Measurements from ENCODE around the gene ANKMY1. TPM values are rescaled to one million over a fixed set of nuclear protein-coding genes. Genes with fewer than 3 reads are reported as not detected.

ANKMY1 gene
- total RNA-seq, 1 experiment from 2014 or later = 85.7 TPM

DNA sequence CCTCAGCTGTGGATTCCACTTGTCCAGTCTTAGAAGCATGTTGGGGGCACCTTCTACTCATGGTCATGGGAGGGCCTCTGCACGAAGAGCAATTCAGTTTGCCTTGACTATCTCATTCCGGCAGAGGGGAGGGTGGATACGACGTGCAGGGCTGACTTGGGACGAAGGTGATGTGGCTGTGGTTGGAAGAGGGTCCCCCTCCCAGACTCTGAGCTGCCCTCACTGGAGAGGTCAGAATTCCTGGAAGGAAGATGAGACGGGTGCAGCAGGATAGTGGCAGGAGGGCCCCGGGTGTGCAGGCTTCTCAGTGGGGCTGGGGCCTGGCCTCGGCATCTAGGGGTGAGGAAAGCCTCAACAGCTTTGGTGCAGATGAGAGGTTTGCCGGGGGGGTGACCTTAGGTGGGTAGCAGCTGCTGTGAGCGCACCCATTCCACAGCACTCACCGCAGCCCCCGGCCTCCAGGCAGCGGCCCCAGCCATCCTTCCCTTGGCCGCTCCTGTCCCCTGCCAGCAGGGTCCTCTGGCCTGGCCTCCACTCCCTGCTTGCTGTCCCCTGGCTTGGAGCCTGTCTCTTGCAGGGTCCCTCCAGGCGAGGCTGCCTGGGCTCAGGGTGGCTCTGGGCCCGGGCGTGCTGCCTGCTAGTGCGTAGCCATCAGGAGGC, 13.7 kb upstream of the ANKMY1 start:
- Histone ChIP-seq H3K4me3 (no peak overlapping the region), H3K9me2 (ENCODE audit: insufficient read depth) (no peaks in the 10 kb centered on the region), H3F3A (ENCODE audit: insufficient read depth, low read depth) (no peaks in the 10 kb centered on the region; the same call in none of the 2 replicates), H3K4me2 (no peak overlapping the region), H3K27me3 (ENCODE audit: insufficient read depth, low read depth) (no peaks in the 10 kb centered on the region), H3K36me3 (ENCODE audit: low read depth) (peaks cover 4% of the 10 kb centered on the region), H2AFZ (no peak overlapping the region), H3K9me3 (ENCODE audit: insufficient read depth, low read depth) (no peaks in the 10 kb centered on the region), H4K20me1 (ENCODE audit: insufficient read depth) (peaks cover 64% of the 10 kb centered on the region), H3K27ac (no peak overlapping the region), H3K79me2 (ENCODE audit: low read depth) (peaks cover 45% of the 10 kb centered on the region), H3K4me1 (replicated peaks; ENCODE audit: insufficient read depth) (peaks cover 27% of the 10 kb centered on the region)
- ChIA-PET CTCF (no interaction called here), POLR2A (ENCODE audit: unreplicated experiment) (no interaction called here)
- intact Hi-C loops (cut with micrococcal nuclease; ENCODE audit: unreplicated experiment) = no loop called here
- DNase-seq = no peak
- BruUV-seq (replicated peaks) = no TSS peak
- no peak for TF ChIP-seq EZH2 (IDR thresholded peaks at IDR 0.05; ENCODE audit: low read depth)
- TF ChIP-seq, protein P1, sequence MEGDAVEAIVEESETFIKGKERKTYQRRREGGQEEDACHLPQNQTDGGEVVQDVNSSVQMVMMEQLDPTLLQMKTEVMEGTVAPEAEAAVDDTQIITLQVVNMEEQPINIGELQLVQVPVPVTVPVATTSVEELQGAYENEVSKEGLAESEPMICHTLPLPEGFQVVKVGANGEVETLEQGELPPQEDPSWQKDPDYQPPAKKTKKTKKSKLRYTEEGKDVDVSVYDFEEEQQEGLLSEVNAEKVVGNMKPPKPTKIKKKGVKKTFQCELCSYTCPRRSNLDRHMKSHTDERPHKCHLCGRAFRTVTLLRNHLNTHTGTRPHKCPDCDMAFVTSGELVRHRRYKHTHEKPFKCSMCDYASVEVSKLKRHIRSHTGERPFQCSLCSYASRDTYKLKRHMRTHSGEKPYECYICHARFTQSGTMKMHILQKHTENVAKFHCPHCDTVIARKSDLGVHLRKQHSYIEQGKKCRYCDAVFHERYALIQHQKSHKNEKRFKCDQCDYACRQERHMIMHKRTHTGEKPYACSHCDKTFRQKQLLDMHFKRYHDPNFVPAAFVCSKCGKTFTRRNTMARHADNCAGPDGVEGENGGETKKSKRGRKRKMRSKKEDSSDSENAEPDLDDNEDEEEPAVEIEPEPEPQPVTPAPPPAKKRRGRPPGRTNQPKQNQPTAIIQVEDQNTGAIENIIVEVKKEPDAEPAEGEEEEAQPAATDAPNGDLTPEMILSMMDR (conservative IDR thresholded peaks at IDR 0.05) = no peak

DNA sequence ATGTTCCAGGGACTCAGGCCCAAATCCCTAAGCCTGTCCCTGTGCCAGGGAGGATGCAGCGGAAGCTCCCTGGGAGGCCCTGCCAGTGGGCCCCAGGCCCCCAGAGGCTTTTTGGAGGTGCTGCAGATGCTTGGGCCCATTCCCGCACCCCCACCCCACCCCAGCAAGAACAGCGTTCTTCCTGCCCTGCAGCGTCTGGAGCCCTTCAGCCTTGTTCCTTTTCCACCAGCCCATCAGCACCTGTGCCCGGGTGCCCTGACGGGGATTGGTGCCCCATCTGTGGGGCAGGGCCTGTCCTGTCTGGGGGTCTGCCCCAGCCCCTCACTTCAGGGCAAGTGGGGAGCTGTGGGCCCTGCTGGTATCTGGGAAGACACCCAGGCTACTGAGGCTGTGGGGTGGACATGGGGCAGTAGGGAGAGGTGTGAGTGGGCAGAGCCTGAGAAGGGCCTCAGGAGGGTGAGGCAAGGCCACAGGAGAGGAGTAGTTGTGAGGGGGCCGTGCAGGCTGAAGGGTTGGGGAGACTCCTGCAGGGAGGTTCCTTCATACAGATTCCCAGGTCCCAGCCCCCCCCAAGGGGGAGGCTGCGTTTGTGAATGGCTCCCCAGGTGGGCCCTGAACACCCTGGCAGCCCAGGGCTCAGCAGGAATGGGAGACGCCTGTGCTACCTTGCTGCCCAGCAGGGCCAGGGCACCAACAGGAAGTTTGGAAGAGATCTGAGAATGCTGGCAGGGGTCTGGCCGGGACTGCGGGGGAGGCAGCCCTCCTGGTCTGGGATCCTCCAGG, 12.9 kb upstream of the ANKMY1 start:
- Histone ChIP-seq H3K27ac (no peak overlapping the region), H3K4me2 (peak overlapping the region; percentile 99), H3K9me3 (ENCODE audit: insufficient read depth, low read depth) (no peaks in the 10 kb centered on the region), H3K4me3 (no peak overlapping the region), H3K79me2 (ENCODE audit: low read depth) (peaks cover 37% of the 10 kb centered on the region), H3F3A (ENCODE audit: insufficient read depth, low read depth) (peaks cover 5% of the 10 kb centered on the region), H3K9me2 (ENCODE audit: insufficient read depth) (no peaks in the 10 kb centered on the region), H4K20me1 (ENCODE audit: insufficient read depth) (peaks cover 57% of the 10 kb centered on the region), H2AFZ (no peak overlapping the region), H3K4me1 (replicated peaks; ENCODE audit: insufficient read depth) (peaks cover 31% of the 10 kb centered on the region), H3K36me3 (ENCODE audit: low read depth) (no peaks in the 10 kb centered on the region), H3K27me3 (ENCODE audit: insufficient read depth, low read depth) (no peaks in the 10 kb centered on the region)
- TF ChIP-seq EZH2 (IDR thresholded peaks at IDR 0.05; ENCODE audit: low read depth) = no peak
- TF ChIP-seq, protein P1 (conservative IDR thresholded peaks at IDR 0.05) = no peak
- POLR2A ChIA-PET (ENCODE audit: unreplicated experiment) = no interaction called here
- BruUV-seq (replicated peaks) = no TSS peak
- DNase-seq = no peak
- intact Hi-C loops (cut with micrococcal nuclease; ENCODE audit: unreplicated experiment) = no loop called here
- CTCF ChIA-PET = no interaction called here

DNA sequence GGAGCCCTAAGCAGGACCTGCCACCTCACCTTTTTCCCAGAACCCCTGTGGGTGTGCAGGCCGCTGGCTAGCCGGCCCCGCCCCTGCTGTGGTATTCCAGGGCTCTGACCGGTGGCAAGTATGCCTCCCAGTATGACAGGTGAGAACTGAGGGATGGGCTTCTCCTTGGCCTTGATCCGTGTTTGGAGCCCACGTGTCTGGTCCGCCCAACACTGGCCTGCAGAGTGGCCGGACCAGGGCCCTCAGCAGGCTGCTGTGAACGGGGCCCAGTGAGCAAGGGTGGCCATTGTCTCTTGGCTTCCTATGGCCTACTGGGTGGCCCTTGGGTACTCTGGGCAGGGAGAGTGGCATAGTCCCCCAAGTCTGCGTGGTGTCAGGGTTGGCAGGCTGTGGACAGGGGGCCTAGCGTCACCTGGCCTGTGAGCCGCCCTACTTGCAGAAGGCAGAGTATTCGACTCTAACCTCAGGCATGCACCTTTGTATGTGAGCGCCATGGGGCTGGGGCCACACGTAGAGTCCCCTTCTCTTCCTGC, 12.3 kb upstream of the ANKMY1 start:
- H3K9me2 ChIP-seq (ENCODE audit: insufficient read depth) = no peaks in the 10 kb centered on the region
- peak overlapping the region; percentile 81; the same call in 1 of the 2 replicates for H3K4me3 ChIP-seq
- H2AFZ ChIP-seq = no peak overlapping the region
- H3K36me3 ChIP-seq (ENCODE audit: low read depth) = no peaks in the 10 kb centered on the region
- intact Hi-C loops (cut with micrococcal nuclease; ENCODE audit: unreplicated experiment) = loop anchor here (5.0 to 10.0 kb wide), 7 partner anchors 58 to 505 kb away; partner anchors contain the start of gene GPC1
- TF ChIP-seq EZH2 (IDR thresholded peaks at IDR 0.05; ENCODE audit: low read depth) = no peak
- TF ChIP-seq, protein P1 (conservative IDR thresholded peaks at IDR 0.05) = no peak
- peaks cover 10% of the 10 kb centered on the region for H3F3A ChIP-seq (ENCODE audit: insufficient read depth, low read depth)
- POLR2A ChIA-PET (ENCODE audit: unreplicated experiment) = no interaction called here
- peak overlapping the region; percentile 99 for H3K4me2 ChIP-seq
- peaks cover 38% of the 10 kb centered on the region for H3K79me2 ChIP-seq (ENCODE audit: low read depth)
- BruUV-seq (replicated peaks) = no TSS peak
- H3K27ac ChIP-seq = no peak overlapping the region
- no peaks in the 10 kb centered on the region for H3K27me3 ChIP-seq (ENCODE audit: insufficient read depth, low read depth)
- DNase-seq = peak in 1 of 2 experiments; percentile 74
- H3K9me3 ChIP-seq (ENCODE audit: insufficient read depth, low read depth) = no peaks in the 10 kb centered on the region
- H3K4me1 ChIP-seq (replicated peaks; ENCODE audit: insufficient read depth) = peaks cover 38% of the 10 kb centered on the region
- CTCF ChIA-PET = no interaction called here
- peaks cover 51% of the 10 kb centered on the region for H4K20me1 ChIP-seq (ENCODE audit: insufficient read depth)
